Stimulated activated CD4-positive, alpha-beta T cell treated with anti-CD3 and anti-CD28 coated beads, Interleukin-1b, Interleukin-23, amount 100 ng/mL, for 24 hours (primary cell): Measurements from ENCODE around the gene NDUFAF3.
A peak's percentile ranks its signal among the peaks of the same experiment; 100 is the strongest.
"Not testable (repeated sequence)": the region's sequence is repeated elsewhere in the genome, so short reads cannot be mapped to it uniquely, and the experiment has no call there.

Source experiments
- DNase-seq, 4 experiments: peaks; one replicate each; pipeline ENCODE4 v3.0.0-alpha.2; 2020; ENCODE audit warnings: low read depth in 4 of 4, low spot score in 1 of 4

The NDUFAF3 gene

DNA sequence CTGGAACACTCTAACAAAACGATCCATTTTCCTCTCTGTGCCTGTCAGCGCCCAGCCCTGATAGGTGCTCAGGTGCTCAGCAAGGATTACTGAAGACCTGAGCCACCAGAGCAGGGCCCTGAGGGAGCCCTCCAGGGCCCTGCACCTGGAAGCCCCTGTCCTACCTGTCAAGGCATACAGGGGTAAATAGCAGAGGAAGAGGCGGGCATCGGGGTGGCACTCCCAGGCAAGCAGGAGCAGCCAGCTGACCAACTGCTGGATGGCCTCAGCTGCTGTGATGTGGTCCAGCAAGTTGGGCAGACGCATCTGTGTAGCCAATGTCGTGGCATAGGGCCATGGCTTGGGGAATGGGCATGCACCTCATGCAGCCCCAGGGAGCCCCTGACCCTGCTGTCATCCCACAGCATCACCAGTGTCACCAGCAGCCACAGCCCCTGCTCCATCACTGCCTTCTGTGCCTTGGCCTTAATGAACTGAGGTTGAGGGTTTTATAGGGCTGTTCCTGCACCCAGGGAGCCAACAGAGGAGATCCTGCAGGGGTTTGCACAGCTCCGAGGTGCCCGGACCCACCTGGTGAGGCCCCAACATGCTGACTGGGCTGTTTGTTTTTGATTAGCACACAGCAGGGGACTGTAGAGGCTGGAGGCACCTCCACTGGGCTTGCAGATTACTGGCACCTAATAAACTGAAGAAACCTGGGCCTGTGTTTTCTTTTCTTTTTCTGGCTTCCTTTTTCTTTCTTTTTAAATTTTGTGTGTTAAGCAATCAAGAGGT lies 22.6 kb upstream of the NDUFAF3 start:
- DNase-seq: no peak

DNA sequence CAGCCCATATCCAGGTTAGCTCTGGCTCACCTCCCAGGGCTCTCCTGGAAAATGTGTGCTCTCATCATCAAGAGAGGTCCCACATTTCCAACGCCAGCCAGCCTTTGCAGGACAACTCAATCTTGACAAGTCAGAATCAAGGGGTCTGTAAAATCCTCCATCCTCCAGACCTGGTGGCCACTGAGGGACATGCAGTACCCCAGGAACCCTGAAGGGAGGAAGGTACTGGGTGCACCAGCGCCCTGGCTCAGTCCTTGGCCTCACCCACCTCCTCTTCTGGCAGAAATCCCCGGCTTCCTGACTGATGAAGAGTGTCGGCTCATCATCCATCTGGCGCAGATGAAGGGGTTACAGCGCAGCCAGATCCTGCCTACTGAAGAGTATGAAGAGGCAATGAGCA lies 20.8 kb upstream of the NDUFAF3 start:
- no peak for DNase-seq

DNA sequence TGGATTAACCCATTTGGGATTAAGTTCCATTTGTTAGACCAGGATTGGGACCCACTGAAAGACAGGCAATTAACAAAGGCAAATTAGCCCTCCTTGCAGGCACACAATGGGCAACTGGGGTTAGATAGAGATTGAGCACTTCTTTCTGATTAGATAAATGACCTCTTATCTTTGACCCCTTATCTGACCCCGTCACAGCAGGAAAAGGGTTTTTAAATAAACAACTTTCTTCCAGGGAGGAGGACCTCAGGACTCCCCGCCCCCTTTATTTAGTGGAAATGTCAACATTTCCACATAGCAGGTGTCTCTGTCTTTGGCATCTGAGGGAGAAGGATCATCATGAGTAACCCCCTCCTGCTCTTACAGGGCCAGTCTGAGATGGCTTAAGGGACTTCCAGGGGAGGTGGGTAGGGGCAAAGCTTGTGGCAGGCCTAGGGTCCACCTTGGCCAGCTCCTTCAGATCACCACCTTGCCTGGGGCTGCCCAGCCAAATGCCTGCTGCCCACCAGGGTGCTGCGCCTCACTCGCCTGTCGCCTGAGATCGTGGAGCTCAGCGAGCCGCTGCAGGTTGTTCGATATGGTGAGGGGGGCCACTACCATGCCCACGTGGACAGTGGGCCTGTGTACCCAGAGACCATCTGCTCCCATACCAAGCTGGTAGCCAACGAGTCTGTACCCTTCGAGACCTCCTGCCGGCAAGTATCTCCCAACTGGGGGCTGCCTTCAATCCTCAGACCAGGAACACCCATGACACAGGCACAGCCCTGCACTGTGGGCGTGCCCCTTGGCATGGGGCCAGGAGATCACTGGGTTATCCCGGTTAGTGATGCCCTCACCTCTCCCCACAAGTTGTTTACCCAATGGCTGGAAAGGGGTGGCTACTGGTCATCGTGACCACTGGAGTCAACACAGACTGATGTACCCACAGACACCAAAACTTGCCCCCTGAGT lies 17.3 kb upstream of the NDUFAF3 start:
- no peak for DNase-seq

DNA sequence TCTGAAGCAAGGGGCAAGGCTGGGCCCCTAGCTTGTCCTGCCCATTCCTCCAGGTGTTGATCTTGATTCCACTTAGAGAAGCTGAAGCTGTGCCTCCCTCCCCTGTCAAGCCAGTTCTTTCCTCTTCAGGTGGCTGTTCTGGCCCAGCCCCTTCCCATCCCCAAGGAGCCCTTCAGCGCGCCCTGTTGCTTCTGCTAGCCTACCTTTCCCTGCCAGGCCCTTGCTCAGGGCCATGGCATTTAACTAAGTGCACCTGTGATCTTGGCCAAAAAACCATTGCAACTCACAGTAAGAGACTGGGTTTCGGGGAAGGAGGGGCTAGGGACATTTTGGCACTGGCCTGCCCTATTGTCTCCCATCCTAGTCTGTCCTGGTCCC lies 16.6 kb upstream of the NDUFAF3 start:
- no peak for DNase-seq

DNA sequence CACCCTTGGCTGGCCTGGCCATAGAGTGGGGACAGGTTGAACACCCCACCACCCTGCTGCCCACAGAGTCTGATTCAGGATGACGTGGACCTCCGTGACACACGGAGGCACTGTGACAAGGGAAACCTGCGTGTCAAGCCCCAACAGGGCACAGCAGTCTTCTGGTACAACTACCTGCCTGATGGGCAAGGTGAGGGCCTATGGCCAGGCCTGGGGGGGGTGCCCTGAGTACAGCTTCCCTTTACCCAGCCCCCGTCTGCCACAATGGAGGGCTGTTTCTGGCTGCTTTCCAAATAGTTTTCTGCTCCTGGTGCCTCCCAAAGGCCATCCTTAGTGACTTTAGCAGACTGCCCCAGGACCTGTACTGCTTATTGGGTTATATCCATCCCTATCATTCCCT lies 15.9 kb upstream of the NDUFAF3 start:
- DNase-seq: no peak

DNA sequence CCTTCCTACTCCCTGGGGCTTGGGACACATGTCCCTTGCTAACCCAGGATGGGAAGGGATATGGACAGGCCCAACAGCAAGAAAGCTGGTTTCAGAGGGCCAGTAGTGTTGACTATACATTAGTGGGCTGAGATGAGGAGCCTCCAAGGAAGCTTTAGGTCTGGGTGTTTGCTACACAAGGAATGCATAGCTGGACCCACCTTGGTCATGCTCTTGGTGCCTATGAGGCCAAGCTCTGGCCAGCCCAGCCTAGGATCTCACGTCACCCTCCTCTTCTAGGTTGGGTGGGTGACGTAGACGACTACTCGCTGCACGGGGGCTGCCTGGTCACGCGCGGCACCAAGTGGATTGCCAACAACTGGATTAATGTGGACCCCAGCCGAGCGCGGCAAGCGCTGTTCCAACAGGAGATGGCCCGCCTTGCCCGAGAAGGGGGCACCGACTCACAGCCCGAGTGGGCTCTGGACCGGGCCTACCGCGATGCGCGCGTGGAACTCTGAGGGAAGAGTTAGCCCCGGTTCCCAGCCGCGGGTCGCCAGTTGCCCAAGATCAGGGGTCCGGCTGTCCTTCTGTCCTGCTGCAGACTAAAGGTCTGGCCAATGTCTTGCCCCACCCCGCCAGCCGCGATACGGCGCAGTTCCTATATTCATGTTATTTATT lies 15.4 kb upstream of the NDUFAF3 start:
- DNase-seq: no peak

DNA sequence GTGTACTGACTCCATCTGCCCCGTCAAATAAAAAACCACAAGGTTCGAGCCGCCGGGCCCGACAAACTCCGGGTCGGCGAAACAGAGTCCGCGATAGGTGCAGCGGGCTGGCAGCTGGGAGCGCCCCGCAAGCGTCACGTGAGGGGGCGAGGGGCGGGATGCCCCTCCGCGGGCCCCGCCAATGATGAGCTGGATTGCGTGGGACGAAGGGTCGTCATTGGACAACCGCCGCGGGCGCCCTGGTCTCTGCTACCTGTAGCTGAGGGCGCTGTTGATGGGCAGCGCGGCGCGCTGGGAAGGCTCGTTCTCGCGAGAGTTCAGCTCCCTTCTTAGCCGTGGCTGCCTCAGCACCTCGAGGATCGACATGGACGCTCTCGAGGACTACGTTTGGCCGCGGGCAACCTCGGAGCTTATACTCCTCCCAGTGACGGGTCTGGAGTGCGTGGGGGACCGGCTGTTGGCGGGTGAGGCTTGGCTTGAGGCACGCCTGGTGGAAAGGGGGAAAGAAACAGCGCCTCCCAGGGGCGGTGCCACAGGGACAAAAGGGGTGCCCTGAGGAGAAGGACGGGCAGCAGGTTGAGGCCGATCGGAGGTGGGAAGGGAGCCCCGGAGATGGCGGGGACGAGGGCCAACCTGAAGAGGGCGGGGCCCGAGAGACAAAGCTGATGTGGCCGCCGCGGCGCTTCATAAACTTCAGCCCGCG lies 14.7 kb upstream of the NDUFAF3 start, which contains the start of gene WDR6:
WDR6 (plus strand) TSS at position 324 of the 703 bp plus-strand sequence; CDS start at position 365, 41 bp downstream.
- DNase-seq: peak; percentile 89 to 98 (median 95)

DNA sequence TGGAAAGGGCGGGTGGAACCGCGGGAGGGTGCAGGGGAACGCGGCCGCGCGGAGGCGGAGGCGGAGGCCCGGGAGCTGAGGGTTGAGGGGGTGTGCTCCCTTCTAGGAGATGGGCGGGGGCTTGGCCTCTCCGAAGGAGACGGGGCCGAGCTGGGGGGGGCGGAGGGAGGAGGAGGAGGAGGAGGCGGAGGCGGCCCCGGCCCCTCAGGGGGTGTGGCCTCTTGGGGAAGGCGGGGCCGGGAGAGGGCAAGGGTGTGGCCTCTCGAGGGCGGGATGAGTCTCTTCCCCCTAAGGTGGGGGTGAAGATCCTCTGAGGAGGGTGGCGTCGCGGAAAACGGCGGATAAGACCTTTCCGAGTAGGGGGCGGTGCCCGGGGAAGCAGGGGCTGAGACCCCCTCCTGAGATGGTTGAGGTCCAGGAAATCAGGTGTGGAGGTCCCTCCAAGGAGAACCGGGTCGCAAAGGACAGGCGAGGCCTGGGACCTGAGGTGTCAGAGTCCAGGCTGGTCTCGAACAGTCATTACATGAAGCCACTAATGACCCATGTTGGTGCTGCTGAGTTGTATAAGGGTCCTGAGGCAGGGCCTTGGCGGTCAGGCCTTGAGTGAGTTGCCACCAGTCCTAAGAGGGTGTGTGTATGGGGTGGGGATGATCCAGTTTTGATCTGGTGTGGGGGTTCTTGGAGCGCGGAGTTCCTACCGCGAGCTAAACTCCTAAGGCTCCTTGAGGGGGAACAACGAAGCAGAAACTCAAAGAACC lies 14.0 kb upstream of the NDUFAF3 start:
- peak; percentile 57 to 88 (median 78) for DNase-seq

DNA sequence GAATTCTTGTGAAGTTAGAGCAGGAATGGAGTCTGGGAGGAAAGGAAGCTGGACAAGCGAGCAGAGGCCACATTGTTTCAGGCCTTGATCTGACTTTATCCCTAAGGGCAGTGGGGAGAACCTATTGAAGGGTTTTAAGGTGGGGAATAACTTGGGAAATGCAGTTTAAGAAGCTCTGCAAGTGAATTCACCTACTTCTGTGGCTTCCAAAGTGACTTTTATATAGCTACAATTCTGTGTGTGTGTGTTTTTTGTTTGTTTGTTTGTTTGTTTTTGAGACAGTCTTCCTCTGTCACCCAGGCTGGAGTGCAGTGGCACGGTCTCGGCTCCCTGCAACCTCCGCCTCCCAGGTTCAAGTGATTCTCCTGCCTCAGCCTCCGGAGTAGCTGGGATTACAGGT lies 13.3 kb upstream of the NDUFAF3 start:
- DNase-seq: not testable (repeated sequence)

DNA sequence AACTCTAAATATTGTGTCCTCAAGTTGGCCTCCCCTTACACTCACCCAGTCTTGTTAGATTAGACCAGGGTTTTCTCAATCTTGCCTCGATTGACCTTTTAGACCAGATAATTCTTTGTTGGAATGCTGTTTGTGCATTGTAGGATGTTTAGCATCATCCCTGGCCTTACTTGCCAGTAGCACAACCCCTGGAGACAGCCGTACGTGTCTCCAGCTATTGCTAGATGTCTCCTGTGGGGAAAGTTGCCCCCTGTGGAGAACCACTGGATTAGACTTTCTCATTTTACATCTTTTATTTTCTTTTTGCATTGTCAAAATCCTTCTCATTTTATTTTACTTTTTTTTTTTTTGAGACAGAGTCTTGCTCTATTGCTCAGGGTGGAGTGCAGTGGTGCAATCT lies 12.5 kb upstream of the NDUFAF3 start:
- DNase-seq: no peak

DNA sequence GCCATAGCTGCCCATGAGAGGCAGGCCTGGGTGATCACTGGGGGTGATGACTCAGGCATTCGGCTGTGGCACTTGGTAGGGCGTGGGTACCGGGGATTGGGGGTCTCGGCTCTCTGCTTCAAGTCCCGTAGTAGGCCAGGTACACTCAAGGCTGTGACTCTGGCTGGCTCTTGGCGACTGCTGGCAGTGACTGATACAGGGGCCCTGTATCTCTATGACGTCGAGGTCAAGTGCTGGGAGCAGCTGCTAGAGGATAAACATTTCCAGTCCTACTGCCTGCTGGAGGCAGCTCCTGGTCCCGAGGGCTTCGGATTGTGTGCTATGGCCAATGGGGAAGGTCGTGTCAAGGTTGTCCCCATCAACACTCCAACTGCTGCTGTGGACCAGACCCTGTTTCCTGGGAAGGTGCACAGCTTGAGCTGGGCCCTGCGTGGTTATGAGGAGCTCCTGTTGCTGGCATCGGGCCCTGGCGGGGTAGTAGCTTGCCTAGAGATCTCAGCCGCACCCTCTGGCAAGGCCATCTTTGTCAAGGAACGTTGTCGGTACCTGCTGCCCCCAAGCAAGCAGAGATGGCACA lies 9.4 kb upstream of the NDUFAF3 start:
- no peak for DNase-seq

DNA sequence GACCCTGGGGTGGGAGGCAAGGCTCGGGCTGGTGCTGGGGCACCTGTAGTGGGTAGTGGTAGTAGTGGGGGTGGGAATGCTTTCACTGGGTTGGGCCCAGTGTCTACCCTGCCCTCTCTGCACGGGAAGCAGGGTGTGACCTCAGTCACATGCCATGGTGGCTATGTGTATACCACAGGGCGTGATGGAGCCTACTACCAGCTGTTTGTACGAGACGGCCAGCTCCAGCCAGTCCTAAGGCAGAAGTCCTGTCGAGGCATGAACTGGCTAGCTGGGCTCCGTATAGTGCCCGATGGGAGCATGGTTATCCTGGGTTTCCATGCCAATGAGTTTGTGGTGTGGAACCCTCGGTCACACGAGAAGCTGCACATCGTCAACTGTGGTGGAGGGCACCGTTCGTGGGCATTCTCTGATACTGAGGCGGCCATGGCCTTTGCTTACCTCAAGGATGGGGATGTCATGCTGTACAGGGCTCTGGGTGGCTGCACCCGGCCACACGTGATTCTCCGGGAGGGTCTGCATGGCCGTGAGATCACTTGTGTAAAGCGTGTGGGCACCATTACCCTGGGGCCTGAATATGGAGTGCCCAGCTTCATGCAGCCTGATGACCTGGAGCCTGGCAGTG lies 8.7 kb upstream of the NDUFAF3 start:
- no peak for DNase-seq

DNA sequence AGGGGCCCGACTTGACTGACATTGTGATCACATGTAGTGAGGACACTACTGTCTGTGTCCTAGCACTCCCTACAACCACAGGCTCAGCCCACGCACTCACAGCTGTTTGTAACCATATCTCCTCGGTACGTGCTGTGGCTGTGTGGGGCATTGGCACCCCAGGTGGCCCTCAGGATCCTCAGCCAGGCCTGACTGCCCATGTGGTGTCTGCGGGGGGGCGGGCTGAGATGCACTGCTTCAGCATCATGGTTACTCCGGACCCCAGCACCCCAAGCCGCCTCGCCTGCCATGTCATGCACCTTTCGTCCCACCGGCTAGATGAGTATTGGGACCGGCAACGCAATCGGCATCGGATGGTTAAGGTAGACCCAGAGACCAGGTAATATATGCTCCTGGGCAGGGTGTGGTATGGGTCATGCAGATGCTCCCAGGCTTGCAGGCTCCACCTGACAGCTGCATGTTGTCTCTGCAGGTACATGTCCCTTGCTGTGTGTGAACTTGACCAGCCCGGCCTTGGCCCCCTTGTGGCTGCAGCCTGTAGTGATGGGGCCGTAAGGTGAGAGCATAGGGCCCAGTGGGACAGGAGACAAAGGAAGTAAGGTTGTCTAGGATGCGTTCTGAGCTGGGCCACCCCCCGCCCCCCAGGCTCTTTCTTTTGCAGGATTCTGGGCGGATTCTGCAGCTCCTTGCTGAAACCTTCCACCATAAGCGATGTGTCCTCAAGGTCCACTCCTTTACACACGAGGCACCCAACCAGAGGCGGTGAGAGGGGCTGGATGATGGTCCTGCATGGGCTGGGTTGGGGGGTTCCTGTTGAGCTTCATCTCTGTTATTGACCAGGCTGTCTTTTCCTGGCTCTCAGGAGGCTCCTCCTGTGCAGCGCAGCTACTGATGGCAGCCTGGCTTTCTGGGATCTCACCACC lies 7.9 kb upstream of the NDUFAF3 start:
- no peak for DNase-seq

DNA sequence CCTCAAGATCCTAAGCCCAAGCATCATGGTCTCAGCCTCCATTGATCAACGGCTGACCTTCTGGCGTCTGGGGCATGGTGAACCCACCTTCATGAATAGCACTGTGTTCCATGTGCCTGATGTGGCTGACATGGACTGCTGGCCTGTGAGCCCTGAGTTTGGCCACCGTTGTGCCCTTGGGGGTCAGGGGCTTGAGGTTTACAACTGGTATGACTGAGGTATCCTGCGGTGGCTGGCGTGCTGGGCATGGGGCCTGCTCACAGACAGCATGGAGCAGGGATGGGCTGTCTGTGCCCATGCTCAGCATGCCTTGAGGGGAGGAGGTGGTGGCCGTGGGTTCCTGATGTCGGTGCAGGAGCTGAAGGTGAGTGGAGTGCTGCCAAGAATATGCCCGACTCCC lies 6.8 kb upstream of the NDUFAF3 start:
- DNase-seq: no peak

DNA sequence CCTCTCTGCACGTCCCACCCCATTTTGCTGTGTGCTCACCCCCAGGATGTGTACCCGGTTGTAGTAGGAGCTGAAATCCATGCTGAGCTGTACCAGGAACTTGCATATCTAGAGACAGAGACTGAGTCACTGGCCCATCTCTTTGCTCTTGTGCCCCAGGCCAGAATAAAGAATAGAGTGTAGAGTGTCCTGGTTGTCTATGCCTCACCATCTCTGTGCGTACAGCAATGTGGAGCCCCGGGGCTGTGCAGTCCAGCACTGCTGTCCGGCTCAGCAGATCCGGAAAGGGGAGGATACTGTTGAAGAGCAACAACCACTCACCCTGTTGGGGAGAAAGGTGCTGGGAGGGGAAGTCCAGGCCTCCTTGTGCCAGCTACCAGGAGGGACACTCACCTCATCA lies 6.2 kb upstream of the NDUFAF3 start:
- DNase-seq: no peak

DNA sequence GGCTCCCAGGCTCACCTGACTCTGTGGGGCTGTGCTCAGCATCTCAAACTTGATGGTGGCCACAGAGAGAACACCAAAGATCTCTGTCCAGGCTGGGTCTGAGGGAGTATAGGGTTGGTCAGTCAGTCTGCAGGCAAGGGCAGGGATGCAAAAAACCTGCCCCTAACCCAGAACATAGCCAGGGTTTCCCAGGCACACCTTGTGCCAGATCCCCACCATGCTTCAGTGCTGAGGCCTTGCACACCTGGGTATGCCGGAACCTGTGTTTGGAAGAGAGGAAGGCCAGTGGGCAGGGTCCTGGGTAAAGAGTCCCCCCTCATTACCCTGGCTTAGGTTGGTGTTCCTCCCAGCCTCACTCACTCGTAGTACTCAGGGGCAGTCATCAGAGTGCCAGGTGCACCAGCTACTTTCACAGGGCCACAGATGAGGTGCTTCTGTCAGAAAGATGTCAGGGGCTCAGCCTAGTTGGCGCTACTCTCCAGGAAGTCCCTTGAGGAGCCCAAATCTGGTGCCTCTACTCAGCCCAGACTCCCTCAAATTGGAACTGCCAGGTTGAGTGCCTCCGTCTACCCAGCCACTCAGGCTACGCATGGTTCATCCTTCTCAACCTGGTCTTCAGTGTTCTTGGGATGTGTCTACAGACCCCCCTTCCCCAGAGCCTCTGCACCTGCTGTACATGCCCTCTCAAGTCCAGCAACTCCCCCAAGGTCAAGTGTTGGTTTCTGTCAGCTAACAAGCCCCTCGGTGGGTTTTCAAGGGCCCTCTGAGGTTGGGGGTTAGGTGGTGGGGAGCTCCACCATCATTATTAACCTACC lies 5.3 kb upstream of the NDUFAF3 start:
- DNase-seq: no peak

DNA sequence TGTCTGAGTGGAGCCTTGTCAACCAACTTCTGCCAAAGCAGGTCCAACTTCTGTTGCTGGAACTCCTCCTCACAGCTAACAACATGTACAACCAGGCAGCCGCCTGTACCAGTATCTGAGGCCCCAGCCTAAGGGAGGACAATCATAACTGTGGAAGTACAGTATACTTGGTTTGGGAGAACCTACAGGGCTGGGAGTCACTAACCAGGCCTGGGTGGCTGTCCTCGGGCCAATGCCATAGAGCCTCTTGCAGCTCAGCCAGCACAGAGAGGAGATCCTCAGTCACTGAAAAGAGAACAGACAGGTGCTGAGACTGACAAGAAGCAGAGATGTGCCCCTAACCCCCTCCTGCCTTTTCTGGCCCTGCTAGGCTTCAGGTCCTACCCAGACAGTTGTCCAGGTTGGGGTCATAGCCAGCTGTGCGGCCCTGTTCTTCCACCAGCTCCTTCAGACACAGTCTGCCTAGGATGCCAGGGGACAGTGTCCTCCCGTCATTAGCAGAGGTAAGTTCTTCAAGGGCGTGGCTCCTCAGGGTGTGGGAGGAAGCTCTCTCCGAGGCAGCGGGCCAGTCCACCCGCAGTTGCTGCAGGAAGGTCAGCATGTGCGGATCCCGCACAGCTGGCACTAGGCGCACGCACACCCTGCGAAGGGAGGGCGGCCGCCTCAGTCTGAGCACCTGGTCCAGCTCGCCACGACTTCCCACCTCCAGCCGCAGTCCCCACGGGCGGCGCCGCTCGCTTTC lies 4.5 kb upstream of the NDUFAF3 start:
- no peak for DNase-seq
